Ishikawa (cell line): ENCODE data around the gene PKP1.

Experiments used
- CREB1 ChIP-seq: IDR thresholded peaks from 2 replicates; pipeline ENCODE4 v1.6.1; 2012; ENCODE audit warnings: low read depth
- EP300 ChIP-seq: IDR thresholded peaks from 2 replicates; pipeline ENCODE4 v1.6.1; 2012; ENCODE audit warnings: borderline replicate concordance
- REST ChIP-seq: IDR thresholded peaks from 2 replicates; pipeline ENCODE4 v1.6.1; 2012; ENCODE audit warnings: low read depth, mild to moderate bottlenecking
- TAF1 ChIP-seq: IDR thresholded peaks from 2 replicates; pipeline ENCODE4 v1.6.1; 2012; ENCODE audit warnings: low read depth, mild to moderate bottlenecking
- TCF12 ChIP-seq: IDR thresholded peaks from 2 replicates; pipeline ENCODE4 v1.6.1; 2012; ENCODE audit warnings: low read depth
- TEAD4 ChIP-seq: IDR thresholded peaks from 2 replicates; pipeline ENCODE4 v1.6.1; 2012
- YY1 ChIP-seq: IDR thresholded peaks from 2 replicates; pipeline ENCODE4 v1.6.1; 2012; ENCODE audit warnings: low read depth

GRCh38 chr1:201253906-201254624 lies 29.2 kb upstream of the PKP1 start:
- TF ChIP-seq YY1 = no peak
- no peak for TF ChIP-seq TAF1
- no peak for TF ChIP-seq CREB1
- no peak for TF ChIP-seq REST
- TF ChIP-seq EP300 = no peak
- TF ChIP-seq TEAD4 = no peak
- TF ChIP-seq TCF12 = no peak
